ENCODE data around the gene HTR2C. TPM values are rescaled to one million over a fixed set of nuclear protein-coding genes. Genes with fewer than 3 reads are reported as not detected.

Gene HTR2C
- total RNA-seq = not detected
- long read RNA-seq, donor 1 = 0 reads
- long read RNA-seq, donor 2 = 0 reads

DNA sequence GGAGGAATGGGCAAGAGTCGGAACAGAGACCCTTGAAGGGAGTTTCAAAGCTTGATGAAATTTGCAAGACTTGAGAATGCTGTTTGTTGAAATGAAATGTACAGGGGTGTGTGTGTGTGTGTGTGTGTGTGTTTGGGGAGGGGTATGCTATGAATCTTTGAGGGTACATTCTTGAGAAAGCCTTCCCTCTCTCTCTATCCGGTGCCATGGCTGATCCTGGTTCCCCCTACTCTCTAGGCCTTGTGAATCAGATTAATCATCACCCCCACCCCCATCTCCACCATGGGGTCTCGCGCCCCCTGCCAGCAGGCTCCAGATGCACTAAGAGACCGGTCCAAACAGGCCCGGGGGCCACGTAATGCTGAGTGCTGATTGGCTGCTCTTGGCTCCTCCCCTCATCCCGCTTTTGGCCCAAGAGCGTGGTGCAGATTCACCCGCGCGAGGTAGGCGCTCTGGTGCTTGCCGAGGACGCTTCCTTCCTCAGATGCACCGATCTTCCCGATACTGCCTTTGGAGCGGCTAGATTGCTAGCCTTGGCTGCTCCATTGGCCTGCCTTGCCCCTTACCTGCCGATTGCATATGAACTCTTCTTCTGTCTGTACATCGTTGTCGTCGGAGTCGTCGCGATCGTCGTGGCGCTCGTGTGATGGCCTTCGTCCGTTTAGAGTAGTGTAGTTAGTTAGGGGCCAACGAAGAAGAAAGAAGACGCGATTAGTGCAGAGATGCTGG is at the start of gene HTR2C:
Gene HTR2C, plus strand, starts transcription at position 441 of the 729 bp plus-strand sequence. CDS start 142,851 bp downstream, outside the sequence.
- no peak for DNase-seq
- Histone ChIP-seq H3K4me1 (ENCODE audit: low read depth) (no peaks in the 10 kb centered on the region), H3K36me3 (ENCODE audit: low read depth) (no peaks in the 10 kb centered on the region), H3K9me3 (no peaks in the 10 kb centered on the region), H3K4me3 (no peak within 1 kb of the TSS)
- intact Hi-C loops (cut with DNase I, micrococcal nuclease) = no loop called here
- TF ChIP-seq, protein P1, sequence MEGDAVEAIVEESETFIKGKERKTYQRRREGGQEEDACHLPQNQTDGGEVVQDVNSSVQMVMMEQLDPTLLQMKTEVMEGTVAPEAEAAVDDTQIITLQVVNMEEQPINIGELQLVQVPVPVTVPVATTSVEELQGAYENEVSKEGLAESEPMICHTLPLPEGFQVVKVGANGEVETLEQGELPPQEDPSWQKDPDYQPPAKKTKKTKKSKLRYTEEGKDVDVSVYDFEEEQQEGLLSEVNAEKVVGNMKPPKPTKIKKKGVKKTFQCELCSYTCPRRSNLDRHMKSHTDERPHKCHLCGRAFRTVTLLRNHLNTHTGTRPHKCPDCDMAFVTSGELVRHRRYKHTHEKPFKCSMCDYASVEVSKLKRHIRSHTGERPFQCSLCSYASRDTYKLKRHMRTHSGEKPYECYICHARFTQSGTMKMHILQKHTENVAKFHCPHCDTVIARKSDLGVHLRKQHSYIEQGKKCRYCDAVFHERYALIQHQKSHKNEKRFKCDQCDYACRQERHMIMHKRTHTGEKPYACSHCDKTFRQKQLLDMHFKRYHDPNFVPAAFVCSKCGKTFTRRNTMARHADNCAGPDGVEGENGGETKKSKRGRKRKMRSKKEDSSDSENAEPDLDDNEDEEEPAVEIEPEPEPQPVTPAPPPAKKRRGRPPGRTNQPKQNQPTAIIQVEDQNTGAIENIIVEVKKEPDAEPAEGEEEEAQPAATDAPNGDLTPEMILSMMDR (IDR thresholded peaks at IDR 0.05) = no peak
- ATAC-seq = no peak

DNA sequence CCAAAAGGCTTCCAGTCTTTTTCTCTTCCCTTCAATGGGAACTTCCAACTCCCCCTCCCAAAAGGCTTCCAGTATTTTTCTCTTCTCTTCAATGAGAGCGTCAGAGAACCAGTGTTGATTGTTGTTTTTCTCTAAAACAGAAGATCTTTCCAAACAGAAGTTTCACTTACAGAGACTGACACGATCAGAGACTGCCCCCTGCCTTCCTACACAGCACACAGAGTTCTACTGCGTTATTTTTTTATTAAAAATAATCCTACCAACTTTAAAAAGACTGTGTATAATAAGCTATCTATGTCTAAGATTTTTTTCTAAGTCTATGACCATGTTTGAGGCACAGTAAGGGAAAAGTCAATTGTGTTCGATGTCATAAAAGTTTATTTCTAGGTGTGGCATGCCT is 3.5 kb upstream of the HTR2C start:
- TF ChIP-seq, protein P1 (IDR thresholded peaks at IDR 0.05) = no peak
- H3K4me1 ChIP-seq (ENCODE audit: low read depth) = no peaks in the 10 kb centered on the region
- H3K36me3 ChIP-seq (ENCODE audit: low read depth) = no peaks in the 10 kb centered on the region
- no peaks in the 10 kb centered on the region for H3K9me3 ChIP-seq
- DNase-seq (no peak), ATAC-seq (no peak)
- intact Hi-C loops (cut with DNase I, micrococcal nuclease) = no loop called here
- H3K4me3 ChIP-seq = no peak overlapping the region

DNA sequence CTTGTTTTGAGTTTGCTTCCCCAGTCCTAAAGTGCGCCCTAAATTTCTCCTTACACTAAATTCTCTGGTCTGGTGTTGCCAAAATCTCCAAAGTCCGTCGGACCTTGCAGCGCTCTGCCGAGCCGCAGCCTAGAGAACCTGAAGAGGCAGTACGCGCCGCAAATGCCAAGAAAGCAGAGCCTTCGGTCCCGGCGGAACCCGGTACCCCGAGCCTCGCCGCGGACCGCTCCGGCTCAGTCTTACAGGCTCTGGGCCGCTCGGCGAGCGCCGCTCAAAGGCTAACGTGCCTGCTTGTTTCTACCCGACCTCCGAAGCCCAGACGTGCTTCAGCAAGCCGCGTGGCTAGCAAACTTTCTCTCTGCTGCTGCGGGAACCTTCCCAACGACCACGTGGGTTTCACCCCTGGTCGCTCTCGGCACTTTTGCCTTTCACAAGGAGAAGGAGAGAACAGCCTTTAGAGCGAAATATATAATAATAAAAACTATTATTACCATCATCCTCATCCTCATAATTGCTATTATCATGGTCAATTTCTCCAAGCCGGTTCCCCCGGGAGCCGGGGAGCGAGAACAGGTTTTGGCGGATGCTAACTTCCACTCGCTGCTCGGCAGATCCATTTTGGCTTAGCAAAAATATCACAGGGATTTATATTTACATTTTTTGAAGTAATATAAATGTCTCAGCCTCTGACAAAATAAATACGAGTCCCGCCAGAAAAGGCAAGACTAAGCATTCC is 2.2 kb upstream of the HTR2C start:
- TF ChIP-seq, protein P1 (IDR thresholded peaks at IDR 0.05) = no peak
- ATAC-seq = no peak
- no peaks in the 10 kb centered on the region for H3K4me1 ChIP-seq (ENCODE audit: low read depth)
- no peak overlapping the region for H3K4me3 ChIP-seq
- H3K9me3 ChIP-seq = no peaks in the 10 kb centered on the region
- DNase-seq = no peak
- H3K36me3 ChIP-seq (ENCODE audit: low read depth) = no peaks in the 10 kb centered on the region
- intact Hi-C loops (cut with DNase I, micrococcal nuclease) = no loop called here

DNA sequence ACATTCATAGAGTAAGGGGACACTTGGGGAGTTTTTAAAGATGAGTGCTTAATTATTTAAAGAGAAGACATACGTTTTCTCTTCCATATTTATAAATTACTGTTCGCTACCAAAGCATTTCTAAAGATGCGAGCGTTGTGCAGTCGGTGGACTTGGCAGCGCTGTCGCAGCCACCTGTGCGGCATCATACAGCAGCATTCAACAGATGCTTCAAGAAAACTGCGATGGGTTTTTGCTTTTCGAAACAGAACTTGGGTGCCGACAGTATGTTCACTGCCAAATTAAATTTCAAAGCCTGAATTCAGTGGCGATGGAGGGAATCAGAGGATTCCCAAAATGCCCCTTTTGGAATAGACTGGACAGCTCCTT is 1.6 kb upstream of the HTR2C start:
- ATAC-seq = no peak

DNA sequence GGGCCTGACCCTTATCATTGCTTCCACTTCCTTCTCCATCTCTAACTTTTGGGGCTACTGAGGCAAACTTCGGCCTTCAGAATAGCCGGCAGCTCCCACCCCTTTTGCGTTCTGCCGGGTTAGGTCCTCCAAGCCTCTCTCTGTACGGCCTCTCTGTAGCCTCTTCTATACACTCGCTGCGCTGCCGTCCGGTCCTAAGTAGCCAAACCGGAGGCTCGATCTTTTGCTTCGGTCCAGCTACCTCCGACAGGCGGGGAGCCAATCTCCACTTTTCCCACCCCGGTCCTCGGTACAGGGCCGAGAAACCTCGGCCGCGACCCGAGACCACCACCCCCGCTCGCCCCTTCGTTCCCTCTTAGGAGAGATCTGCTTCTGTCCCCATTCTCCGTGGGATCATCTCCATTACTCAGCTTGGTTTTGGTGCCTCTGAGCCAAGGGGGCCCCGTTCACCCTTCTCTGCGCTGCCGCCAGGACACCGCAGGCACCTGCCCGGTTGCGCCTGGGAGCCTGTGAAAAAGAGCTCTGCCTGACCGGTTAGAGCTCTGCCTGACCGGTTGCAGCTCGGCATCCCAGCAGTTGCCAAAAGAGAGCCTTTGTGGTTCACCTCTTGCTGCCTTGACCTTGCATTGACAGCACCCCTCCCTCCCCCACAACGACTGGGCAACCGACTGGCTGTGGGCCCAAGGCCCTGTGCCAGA is 1.0 kb upstream of the HTR2C start:
- Histone ChIP-seq H3K9me3 (no peaks in the 10 kb centered on the region), H3K36me3 (ENCODE audit: low read depth) (no peaks in the 10 kb centered on the region), H3K4me1 (ENCODE audit: low read depth) (no peaks in the 10 kb centered on the region), H3K4me3 (no peak overlapping the region)
- DNase-seq (no peak), ATAC-seq (no peak)
- TF ChIP-seq, protein P1 (IDR thresholded peaks at IDR 0.05) = no peak
- intact Hi-C loops (cut with DNase I, micrococcal nuclease) = no loop called here

More for the DNA sequence above, 1.6 kb upstream of the HTR2C start:
- Histone ChIP-seq H3K4me3 (no peak overlapping the region), H3K9me3 (no peaks in the 10 kb centered on the region), H3K4me1 (ENCODE audit: low read depth) (no peaks in the 10 kb centered on the region), H3K36me3 (ENCODE audit: low read depth) (no peaks in the 10 kb centered on the region)
- TF ChIP-seq, protein P1 (IDR thresholded peaks at IDR 0.05) = no peak
- intact Hi-C loops (cut with DNase I, micrococcal nuclease) = no loop called here
- DNase-seq = no peak
